H1 (cell line): ENCODE measurements around the gene RREB1. TPM values are rescaled to one million over a fixed set of nuclear protein-coding genes. Genes with fewer than 3 reads are reported as not detected.

ENCODE experiments used
- ATF3 ChIP-seq: IDR thresholded peaks from 2 replicates; pipeline ENCODE4 v1.6.1; 2011; ENCODE audit warnings: low read depth, mild to moderate bottlenecking, low read length; ENCODE audit not compliant: insufficient read depth
- E2F6 ChIP-seq: IDR thresholded peaks from 2 replicates; pipeline ENCODE4 v1.6.1; 2012; ENCODE audit warnings: inconsistent platforms
- FOSL1 ChIP-seq: IDR thresholded peaks from 2 replicates; pipeline ENCODE4 v1.6.1; 2011; ENCODE audit warnings: mild to moderate bottlenecking, low read depth, low read length, moderate library complexity; ENCODE audit not compliant: insufficient read depth
- HDAC2 ChIP-seq, 2 experiments: fragments of 300-600 bp in 1 of 2; sonication (generic) in 1 of 2; IDR thresholded peaks; 2 replicates each; pipeline ENCODE4 v1.6.1; 2011 to 2012; ENCODE audit warnings: low read depth in 2 of 2, low read length in 2 of 2, mild to moderate bottlenecking in 2 of 2, moderate library complexity in 2 of 2, borderline replicate concordance in 1 of 2, inconsistent platforms in 1 of 2
- NRF1 ChIP-seq: IDR thresholded peaks from 2 replicates; pipeline ENCODE4 v1.6.1; 2011; ENCODE audit warnings: mild to moderate bottlenecking, low read depth, low read length, improper control_type of control experiment
- TCF12 ChIP-seq: IDR thresholded peaks from 2 replicates; pipeline ENCODE4 v1.6.1; 2011; ENCODE audit warnings: low read depth, mild to moderate bottlenecking, low read length
- YY1 ChIP-seq: IDR thresholded peaks from 2 replicates; pipeline ENCODE4 v1.6.1; 2011; ENCODE audit warnings: low read depth, mild to moderate bottlenecking, low read length
- polyA plus RNA-seq, 7 experiments: library from polyadenylated mRNA; depleted of rRNA in 3 of 7; stranded (reverse) in 5 of 7; unstranded in 2 of 7; fragments of >200 nt in 5 of 7; fragments of 200-250 nt in 2 of 7; gene quantifications; 1 replicate in 5 of 7; 2 replicates in 1 of 7; 4 replicates in 1 of 7; pipeline versions ENCODE4 v1.2.1 to v1.2.3, GENCODE V29; 2011 to 2013; ENCODE audit warnings: missing spikeins in 2 of 7, mixed read lengths in 2 of 7
- total RNA-seq: library from RNA; stranded (reverse); fragmentation: NEBNext Ultra II Directional; extraction: Animal tissue kit (Norgen Biotek cat#: 25700); gene quantifications from 2 replicates; pipeline ENCODE4 v1.2.1, GENCODE V29; 2021

The RREB1 gene
- total and polyA plus RNA-seq, 2 of the 8 experiments (the other 6 are each of a cell fraction or from before 2014, with no cell fraction given): 3.9 to 34.7 TPM

GRCh38 chr6:7100753-7101081, 7.0 kb upstream of the RREB1 start (continued):
- TF ChIP-seq TCF12: no peak
- TF ChIP-seq E2F6: no peak
- TF ChIP-seq FOSL1: no peak
- TF ChIP-seq YY1: no peak
- no peak for TF ChIP-seq HDAC2 (IDR thresholded peaks at IDR 0.05; ENCODE audit: borderline replicate concordance in 1 of 2, low read depth in 2 of 2, low read length in 2 of 2)
- TF ChIP-seq NRF1: no peak
- no peak for TF ChIP-seq ATF3
